Breast epithelium (tissue), 3 donors: ENCODE measurements around the gene CTDSPL.

Experiments
- POLR2A ChIP-seq: fragments of 450-650 bp; IDR thresholded peaks from one replicate; pipeline ENCODE4 v1.6.1; 2016; ENCODE audit warnings: antibody characterized with exemption, mild to moderate bottlenecking, moderate library complexity
- POLR2AphosphoS5 ChIP-seq, 3 donors: sonication (generic); formaldehyde crosslinking; IDR thresholded peaks; one replicate each; pipeline ENCODE4 v1.6.1; 2017; ENCODE audit warnings: antibody characterized with exemption in 3 of 3
- TF ChIP-seq, protein P1 (sequence below), 3 donors: fragments of 450-650 bp; IDR thresholded peaks; one replicate each; pipeline ENCODE4 v1.5.1; 2016 to 2017; ENCODE audit warnings: antibody characterized with exemption in 3 of 3, mild to moderate bottlenecking in 3 of 3, moderate library complexity in 3 of 3

DNA sequence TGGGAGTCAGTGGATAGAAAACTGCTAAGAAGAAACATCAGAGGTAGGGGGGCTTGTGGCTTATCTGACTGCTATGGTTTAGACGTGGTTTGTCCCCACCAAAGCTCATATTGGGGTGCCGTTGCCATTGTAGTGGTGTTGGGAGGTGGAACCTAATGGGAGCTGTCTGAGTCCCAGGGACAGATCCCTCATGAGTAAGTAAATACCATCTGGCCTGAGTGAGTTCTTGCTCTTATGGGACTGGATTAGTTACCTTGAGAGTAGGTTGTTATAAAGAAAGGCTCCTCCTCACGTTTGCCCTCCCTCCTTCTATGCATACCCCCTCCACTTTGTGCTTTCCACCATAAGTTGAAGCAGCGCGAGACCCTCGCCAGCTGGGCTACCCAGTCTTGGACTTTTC is 75.5 kb downstream of the CTDSPL start:
- TF ChIP-seq, protein P1, sequence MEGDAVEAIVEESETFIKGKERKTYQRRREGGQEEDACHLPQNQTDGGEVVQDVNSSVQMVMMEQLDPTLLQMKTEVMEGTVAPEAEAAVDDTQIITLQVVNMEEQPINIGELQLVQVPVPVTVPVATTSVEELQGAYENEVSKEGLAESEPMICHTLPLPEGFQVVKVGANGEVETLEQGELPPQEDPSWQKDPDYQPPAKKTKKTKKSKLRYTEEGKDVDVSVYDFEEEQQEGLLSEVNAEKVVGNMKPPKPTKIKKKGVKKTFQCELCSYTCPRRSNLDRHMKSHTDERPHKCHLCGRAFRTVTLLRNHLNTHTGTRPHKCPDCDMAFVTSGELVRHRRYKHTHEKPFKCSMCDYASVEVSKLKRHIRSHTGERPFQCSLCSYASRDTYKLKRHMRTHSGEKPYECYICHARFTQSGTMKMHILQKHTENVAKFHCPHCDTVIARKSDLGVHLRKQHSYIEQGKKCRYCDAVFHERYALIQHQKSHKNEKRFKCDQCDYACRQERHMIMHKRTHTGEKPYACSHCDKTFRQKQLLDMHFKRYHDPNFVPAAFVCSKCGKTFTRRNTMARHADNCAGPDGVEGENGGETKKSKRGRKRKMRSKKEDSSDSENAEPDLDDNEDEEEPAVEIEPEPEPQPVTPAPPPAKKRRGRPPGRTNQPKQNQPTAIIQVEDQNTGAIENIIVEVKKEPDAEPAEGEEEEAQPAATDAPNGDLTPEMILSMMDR (IDR thresholded peaks at IDR 0.05): no peak
- TF ChIP-seq POLR2AphosphoS5 (IDR thresholded peaks at IDR 0.05): no peak
- TF ChIP-seq POLR2A: no peak
